HG03064 (cell line): ENCODE results near the gene GPR107.

Experiments
- ATAC-seq: cut with Tn5 transposase; IDR thresholded peaks from one replicate; pipeline ENCODE4 v1.9.1; 2021; ENCODE audit warnings: low read depth; ENCODE audit not compliant: unreplicated experiment

The GPR107 gene

GRCh38 chr9:130154816-130155215, 101.1 kb downstream of the GPR107 start:
- ATAC-seq, result no peak

DNA sequence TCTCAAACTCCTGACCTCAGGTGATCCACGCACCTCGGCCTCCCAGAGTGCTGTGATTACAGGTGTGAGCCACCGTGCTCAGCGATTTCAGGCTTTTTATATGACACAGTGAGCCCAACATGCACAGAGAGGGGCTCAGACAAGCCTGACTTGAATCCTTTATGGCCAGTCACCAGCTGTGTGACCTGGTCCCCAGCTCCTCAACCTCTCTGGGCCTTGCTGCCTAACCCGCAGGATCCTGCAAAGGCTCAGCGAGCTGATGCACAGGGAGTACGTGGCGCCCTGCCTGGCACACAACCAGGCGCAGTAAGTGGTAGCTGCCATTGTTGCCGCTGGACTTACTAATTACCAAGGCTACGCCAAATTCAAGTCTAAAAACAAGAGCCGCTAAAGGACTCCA, 101.9 kb downstream of the GPR107 start:
- no peak for ATAC-seq

- ATAC-seq, result no peak
Observed at GRCh38 chr9:130156672-130157071, 103.0 kb downstream of the GPR107 start.

- no peak for ATAC-seq
Observed at GRCh38 chr9:130157079-130157478, 103.4 kb downstream of the GPR107 start.

GRCh38 chr9:130158001-130158400, 104.3 kb downstream of the GPR107 start:
- no peak for ATAC-seq

DNA sequence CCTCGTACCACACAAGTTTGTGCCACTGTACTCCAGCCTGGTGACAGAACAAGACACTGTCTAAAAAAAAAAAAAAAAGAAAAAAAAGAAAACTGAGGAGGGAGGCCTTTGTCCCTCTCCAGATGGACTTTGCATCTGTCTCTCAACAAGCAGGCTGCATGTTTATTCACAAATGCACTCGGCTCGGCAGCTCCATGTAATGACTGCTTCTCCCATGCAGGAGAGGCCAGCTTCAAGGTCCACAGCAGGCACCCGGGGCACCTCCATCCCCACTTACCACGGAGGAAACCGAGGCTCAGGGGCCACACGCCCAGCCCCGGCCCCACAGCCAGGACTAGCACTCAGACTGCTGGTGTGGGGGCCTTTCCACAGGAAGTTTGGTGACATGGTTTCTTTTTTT, 105.4 kb downstream of the GPR107 start:
- ATAC-seq, result no peak

DNA sequence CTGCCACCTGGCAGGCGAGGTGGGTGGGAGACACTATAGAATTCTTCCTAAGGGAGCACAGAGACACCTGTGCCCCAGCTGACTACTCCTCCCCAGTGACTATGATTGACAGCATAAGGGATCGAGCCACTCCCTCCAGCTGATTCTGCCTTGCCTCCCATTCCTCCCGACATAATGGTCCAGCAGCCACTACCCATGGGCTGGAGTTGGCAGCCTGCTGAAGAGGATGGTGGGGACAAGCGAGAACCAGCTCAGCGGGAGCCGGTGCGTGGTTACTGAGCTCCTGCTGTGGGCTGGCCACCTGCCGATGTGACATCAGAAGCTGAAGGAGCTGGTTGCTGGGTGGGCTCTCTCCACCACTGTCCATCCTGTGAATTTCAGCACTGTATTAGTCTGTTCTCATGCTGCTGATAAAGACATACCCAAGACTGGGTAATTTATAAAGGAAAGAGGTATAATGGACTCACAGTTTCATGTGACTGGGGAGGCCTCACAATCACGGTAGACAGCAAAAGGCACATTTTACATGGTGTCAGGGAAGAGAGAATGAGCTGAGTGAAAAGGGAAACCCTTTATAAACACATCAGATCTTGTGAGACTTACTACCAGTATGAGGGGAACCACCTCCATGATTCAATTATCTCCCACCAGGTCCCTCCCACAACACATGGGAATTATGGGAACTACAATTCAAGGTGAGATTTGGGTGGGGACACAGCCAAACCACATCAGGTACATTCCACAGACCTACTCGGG, 106.4 kb downstream of the GPR107 start:
- no peak for ATAC-seq

GRCh38 chr9:130160862-130161470, 107.3 kb downstream of the GPR107 start:
- ATAC-seq, result no peak

- ATAC-seq, result no peak
Observed at GRCh38 chr9:130165579-130165978, 111.9 kb downstream of the GPR107 start.

DNA sequence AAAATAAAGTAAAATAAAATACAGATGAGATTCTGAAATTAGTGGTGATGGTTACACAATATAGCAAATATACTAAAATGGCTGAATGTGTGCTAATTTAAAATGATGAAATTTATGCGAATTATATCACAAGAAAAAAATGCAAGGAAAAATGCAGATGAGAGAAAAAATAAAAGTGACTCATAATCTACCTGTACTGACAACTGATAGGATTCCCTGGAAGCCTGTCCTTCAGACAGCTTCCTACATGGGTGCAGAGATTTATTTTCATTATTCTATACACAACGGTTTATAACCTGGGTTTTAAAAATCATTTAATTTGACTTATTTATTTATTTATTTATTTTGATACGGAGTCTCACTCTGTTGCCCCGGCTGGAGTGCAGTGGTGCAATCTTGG, 112.7 kb downstream of the GPR107 start:
- no peak for ATAC-seq

DNA sequence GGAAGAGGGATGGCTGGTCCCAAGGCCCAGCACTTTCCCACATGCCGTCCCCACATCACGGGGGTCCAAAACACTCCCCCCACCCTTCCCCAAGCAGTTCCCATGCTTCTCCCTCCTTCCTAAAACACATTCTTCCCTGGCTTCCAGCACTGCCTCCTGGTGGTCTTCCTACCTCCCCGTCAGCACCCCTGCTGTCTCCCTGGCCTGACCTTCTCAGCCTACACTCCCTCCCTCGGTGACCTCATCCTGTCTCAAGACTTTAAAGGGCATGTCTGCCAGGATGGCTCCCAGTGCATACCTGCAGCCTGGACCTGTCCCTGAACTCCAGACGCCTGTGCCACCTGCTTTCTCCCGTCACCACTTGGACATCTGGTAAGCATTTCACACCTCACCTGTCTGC, 114.2 kb downstream of the GPR107 start:
- no peak for ATAC-seq

DNA sequence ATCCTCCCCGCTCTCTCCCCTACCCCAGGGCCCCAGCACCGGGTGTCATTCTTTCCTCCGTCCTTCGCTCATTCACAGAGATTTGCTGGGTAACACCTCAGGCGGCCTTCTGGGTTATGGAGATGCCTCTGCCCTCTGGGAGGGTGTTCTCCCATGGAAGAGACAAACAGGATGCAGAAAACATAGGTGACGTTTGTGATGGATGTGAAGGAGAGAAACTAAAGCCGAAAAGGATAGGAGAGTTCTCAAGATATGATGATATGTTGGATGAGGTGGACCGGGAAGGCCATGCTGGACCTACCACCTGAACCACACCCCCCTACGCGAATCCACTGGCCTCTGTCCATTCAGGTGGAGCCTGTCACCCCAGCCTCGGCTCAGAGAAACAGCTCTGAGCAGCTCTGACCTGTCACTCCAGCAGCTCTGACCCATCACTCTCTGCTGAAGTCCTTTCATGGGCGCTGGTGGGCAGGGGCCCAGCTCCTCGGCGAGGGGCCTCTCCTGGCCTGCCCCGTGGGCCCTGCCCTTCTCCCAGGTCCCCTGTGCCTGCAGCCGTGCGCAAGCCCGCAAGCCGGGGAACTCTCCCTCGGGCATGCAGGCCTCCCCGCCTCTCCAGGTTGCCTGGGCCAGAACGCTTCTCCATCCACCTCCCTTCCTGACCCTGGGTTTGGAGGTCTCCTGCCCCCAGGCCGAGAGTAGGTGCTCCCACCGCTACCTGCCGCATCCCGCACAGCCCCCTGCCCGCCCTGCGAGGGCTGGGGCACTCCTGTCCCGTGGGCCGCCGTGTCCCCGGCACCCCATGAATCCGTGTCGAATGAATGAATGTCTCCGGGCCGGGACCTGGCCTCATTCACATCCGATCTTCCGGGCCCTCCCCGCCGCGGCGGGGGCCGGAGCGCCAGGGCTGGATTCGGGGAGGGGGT, 117.8 kb downstream of the GPR107 start:
- no peak for ATAC-seq

DNA sequence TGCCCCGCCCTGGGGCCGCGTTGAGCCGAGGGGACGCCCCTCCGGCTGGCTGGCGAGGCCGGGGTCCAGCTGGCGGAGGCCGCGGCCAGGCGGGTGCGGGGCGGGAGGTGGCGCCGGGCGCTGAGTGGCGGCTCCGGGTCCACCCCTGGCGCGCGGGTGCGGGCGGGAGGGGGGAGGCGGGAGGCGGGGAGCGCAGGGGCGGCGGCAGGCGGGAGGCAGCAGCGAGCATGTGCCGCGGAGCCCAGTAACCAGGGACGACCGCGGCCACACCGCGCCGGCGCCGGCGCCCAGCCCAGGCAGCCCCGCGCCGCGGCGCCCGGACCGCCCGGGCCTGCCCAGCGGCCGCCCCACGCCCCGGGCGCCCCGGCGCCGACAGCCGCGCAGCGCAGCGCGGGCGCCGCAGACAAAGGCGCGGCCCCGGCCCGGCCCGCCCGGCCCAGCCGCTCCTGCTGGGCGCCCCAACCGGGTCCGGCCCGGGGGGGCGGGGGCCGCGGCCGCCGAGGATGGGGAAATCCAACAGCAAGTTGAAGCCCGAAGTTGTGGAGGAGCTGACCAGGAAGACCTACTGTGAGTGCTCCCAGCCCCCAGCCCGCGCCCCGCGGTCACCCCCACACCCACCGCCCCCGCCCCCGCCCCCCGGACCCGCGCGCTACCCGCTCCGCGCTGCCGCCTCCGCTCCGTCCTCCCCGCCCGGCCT, 118.6 kb downstream of the GPR107 start, which contains the start of gene NCS1:
TSS of gene NCS1 (plus strand) at position 244 of the 697 bp plus-strand sequence. CDS start at position 504, 260 bp downstream.
- no peak for ATAC-seq

DNA sequence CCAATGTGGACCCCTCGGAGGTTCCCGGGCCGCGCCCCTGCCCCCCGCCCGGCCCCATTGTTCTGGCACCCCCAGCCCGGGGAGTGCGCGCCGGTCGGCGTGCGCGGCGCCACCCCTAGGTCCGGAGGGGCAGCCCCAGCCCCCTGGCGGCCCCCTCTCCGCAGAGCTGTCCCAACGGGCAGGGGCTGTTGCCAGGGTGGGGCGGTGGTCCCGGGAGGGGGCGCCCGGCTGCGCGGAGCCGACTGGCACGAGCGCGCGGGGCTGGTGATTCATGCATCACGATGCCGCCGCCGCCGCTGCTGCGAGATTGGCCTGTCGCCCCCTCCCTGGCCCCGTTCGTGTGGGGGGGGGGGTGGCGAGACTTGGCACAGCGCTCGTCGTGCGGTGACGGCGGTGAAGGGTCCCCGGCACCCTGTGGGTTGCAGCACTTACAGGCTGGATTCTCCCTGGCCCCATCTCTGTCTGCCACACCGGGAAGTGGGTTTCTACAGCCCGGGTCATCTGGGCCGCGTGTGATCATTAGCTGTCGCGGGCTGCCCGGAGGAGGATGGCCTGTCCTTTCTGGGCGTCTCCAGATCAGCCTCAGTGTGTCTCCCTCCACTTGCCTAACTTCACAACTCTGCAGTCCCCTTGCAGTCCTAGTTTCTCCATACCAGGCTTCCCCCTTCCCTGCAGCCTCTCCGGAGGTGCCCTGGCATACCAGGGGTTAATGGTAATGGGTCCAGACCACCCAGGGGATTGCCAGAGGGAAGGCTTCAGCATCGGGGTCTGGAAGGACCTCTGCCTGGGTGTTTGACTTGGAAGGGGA, 119.4 kb downstream of the GPR107 start:
- no peak for ATAC-seq

DNA sequence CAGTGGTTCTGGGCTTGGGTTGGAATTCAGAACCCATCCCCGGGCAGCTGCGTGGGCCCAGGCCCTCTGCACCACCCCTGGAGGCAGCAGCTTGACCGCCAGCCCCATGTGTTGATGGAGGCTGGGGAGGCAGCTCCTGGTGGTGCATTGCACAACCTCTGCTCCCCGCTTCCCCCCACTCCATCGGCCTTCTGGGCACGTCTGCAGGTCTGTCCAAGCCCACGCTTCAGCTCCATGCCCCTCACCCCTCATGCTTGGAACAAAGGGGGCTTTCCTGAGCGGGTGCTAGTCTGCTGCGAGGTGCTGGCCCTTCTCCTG, 119.9 kb downstream of the GPR107 start:
- no peak for ATAC-seq

GRCh38 chr9:130174025-130174424, 120.3 kb downstream of the GPR107 start:
- no peak for ATAC-seq

GRCh38 chr9:130174920-130175321, 121.2 kb downstream of the GPR107 start:
- ATAC-seq, result no peak

DNA sequence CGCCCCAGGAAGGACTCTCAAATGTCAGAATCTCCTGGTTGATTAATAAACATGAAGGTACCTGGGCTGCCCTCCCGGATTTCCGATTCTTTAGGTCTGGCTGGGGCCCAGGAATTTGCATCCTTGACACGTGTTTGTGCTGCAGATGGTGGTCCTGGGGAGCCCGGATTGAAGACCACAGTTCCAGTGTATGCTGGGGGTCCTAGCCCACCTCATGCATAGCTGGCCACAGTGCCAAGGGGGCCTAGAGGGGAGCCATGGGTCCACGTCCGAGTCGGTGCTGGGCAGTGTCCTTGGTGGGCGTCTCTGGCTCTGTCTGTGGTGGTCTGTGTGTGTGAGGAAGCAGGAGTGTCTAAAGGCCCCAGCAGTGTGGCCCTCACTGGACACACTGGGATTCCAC, 121.6 kb downstream of the GPR107 start:
- ATAC-seq, result no peak

DNA sequence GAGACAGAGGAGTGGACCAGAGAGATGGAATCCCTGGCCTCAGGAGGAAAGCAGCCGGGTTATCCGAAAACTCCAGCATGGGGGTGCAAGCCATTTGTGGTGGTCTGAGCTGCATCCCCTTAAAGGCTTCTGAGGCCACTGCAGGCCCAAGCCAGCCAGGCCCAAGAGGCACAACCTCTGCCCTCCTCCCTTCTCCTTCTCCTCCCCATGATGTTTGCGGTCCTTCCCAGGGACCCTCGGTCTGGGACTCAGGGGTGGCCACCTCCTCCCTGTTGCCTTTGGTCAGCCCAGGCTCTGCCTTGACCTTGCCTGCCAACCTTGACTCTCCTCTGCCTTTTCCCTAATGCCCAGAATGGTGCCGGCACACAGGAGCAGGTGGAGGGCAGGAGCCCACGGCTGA, 123.1 kb downstream of the GPR107 start:
- ATAC-seq, result no peak
